Kidney glomerular epithelial cell (primary cell): ENCODE results near the gene C19orf81.
"Not testable (repeated sequence)": the region's sequence is repeated elsewhere in the genome, so short reads cannot be mapped to it uniquely, and the experiment has no call there.

Source experiments
- DNase-seq: peaks from one replicate; lab custom pipeline; 2025; lab: John Stamatoyannopoulos, UW

Gene C19orf81

GRCh38 chr19:50649433-50650391 is at the start of gene C19orf81:
Gene C19orf81 (plus strand): TSS chr19:50649445. CDS start chr19:50649445, 0 bp downstream.
- DNase-seq: no peak

- no peak for DNase-seq
Observed at GRCh38 chr19:50601407-50602088, 47.7 kb upstream of the C19orf81 start.

GRCh38 chr19:50602089-50602422 is 47.2 kb upstream of the C19orf81 start:
- DNase-seq: no peak

- no peak for DNase-seq
Observed at GRCh38 chr19:50602496-50602895, 46.7 kb upstream of the C19orf81 start.

- DNase-seq: no peak
Observed at GRCh38 chr19:50602935-50603334, 46.3 kb upstream of the C19orf81 start.

- DNase-seq: not testable (repeated sequence)
Observed at GRCh38 chr19:50604264-50605073, 44.8 kb upstream of the C19orf81 start.

GRCh38 chr19:50606059-50606836 is 43.0 kb upstream of the C19orf81 start:
- DNase-seq: peak; percentile 1

GRCh38 chr19:50607388-50607787 is 41.9 kb upstream of the C19orf81 start:
- DNase-seq: no peak

- DNase-seq: peak; percentile 54
Observed at GRCh38 chr19:50607874-50608785, 41.1 kb upstream of the C19orf81 start.

GRCh38 chr19:50612504-50613404 is 36.5 kb upstream of the C19orf81 start:
- not testable (repeated sequence) for DNase-seq

- not testable (repeated sequence) for DNase-seq
Observed at GRCh38 chr19:50618379-50618778, 30.9 kb upstream of the C19orf81 start.

GRCh38 chr19:50619184-50619583 is 30.1 kb upstream of the C19orf81 start:
- DNase-seq: not testable (repeated sequence)

GRCh38 chr19:50620394-50620906 is 28.8 kb upstream of the C19orf81 start:
- DNase-seq: not testable (repeated sequence)

- no peak for DNase-seq
Observed at GRCh38 chr19:50624949-50625600, 24.2 kb upstream of the C19orf81 start.

- no peak for DNase-seq
Observed at GRCh38 chr19:50626011-50626410, 23.2 kb upstream of the C19orf81 start.

GRCh38 chr19:50626795-50627194 is 22.4 kb upstream of the C19orf81 start:
- no peak for DNase-seq

GRCh38 chr19:50628146-50628545 is 21.1 kb upstream of the C19orf81 start:
- no peak for DNase-seq

- DNase-seq: no peak
Observed at GRCh38 chr19:50628551-50628950, 20.7 kb upstream of the C19orf81 start.

- DNase-seq: no peak
Observed at GRCh38 chr19:50629194-50629593, 20.1 kb upstream of the C19orf81 start.
